Iris pigment epithelial cell (primary cell): Measurements from ENCODE around the gene DLG4.
A peak's percentile ranks its signal among the peaks of the same experiment; 100 is the strongest.
"Not testable (repeated sequence)": the region's sequence is repeated elsewhere in the genome, so short reads cannot be mapped to it uniquely, and the experiment has no call there.

Experiments
- DNase-seq: peaks from one replicate; pipeline ENCODE4 v3.0.0-alpha.2; 2011; ENCODE audit warnings: low read depth

DLG4 gene

DNA sequence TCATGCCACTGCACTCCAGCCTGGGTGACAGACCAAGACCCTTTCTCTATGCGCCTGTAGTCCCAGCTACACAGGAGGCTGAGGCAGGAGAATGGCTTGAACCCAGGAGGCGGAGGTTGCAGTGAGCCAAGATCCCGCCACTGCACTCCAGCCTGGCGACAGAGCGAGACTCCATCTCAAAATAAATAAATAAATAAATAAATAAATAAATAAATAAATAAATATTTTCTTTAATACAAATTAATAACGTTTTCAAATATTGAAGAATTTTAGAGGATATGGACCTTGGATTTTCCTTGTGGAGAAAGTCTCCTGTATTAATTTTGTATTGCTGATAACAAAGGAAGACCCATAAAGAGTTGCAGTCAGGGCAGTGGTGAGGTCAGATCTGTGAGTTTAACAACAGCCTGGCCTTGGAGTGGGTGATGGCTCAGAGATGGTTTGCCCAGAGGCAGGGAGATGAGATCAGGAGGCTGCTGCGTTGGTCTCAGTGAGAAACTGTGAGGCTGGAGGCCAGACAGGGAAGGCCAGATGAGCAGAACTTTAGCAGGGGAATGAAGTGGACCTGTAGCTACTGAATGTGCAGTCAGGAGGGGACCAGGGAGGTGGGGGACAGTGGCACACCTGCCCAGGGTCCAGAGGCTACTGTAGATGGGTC, 36.1 kb downstream of the DLG4 start:
- no peak for DNase-seq

DNA sequence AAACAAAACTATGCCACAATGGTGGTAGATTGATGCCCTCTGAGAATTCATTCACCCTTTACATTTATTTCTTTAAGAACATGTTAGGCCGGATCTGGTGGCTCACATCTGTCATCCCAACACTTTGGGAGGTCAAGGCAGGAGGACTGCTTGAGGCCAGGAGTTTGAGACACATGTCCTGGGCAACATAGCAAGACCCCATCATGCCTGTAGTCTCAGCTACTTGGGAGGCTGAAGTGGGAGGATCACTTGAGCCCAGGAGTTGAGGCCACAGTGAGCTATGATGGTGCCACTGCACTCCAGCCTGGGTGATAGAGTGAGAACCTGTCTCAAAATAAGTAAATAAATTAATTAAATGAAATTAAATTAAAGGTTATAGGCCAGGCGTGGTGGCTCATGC, 37.5 kb downstream of the DLG4 start:
- DNase-seq: not testable (repeated sequence)

DNA sequence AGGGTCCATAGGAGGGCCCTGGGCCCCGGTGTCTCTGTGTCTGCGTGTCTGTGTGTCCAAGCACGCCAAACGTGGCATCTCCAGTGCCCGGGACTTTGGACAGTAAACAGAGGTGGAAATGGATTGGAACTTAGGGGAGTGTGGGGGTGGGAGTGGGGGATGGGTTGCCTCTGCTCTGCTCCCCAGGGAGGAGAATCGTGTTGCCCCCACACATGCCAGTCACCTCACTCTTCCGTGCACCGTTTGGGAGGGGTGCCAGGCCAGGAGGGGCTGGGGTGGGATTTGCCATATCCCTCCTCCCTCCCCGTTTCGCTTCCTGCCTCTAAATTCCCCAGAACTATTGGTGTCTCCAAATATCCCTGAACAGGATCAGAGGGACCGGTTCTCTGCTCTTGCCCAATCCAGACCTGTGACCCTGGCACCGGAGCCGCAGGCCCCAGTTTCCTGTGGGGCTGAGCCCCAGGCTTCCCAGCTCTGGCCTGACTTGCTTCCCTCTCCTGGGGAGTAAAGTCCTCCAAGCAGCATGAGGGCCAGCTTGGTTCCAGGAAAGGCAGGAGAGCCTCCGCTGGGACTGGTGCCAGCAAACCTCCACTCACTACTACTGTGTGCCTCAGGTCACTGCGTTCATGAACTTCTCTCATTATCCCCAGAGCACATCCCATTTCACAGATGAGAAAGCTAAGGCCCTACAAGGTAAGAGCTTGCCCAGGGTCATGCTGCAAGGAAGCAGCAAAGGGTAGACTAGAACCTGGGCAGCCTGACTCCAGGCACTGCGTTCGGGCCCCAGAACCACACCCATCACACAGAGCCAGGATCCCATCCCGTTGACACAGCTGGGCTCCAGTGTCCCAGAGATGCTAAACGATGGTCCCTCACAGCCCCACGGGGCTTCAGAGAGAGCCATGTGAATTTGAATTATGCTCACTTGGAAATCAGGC, 40.0 kb downstream of the DLG4 start, which contains the start of gene ASGR1:
Gene ASGR1 (minus strand): TSS at position 54 of the 938 bp plus-strand sequence. CDS start 807 bp downstream, outside the sequence.
- DNase-seq: no peak

DNA sequence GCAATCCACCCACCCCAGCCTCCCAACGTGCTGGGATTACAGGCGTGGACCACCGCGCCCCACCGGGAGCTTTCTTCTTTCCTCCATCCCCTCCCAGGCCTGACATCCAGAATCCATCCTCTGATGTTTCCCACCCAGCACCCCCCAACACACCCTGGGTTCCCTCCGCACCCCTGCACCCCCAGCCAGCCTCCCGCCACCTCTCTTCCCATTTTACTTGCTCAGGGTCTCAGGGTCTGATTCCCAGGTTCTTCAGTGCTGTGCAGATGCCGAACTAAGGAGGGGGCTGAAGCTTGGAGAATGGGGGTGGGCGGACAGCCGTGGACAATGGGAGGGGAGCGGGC, 40.7 kb downstream of the DLG4 start:
- no peak for DNase-seq

DNA sequence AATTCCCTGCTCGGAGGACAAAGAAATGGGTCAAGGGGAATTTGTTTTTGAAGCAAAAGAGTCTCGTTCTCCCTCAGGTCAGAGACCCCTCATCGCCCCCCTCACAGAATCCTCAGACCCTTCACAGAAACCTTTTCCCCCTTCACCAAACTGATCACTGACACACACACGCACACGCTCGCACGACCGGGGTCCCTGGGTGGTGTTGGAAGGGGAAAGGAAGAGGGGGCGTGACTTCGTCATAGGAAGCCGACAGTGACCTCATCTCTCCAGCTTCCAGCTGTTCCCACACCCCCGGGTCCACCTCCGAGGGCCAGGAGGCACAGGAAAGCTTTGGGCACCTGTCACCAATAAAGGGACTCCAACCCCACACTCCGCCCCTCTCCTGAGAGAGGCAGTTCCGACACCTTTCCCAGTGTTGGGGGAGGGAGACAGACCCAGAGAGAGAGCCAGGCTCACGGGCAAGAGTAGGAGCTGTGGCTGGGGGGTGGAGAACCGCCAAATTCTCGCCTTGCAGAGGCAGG, 41.6 kb downstream of the DLG4 start:
- DNase-seq: no peak

DNA sequence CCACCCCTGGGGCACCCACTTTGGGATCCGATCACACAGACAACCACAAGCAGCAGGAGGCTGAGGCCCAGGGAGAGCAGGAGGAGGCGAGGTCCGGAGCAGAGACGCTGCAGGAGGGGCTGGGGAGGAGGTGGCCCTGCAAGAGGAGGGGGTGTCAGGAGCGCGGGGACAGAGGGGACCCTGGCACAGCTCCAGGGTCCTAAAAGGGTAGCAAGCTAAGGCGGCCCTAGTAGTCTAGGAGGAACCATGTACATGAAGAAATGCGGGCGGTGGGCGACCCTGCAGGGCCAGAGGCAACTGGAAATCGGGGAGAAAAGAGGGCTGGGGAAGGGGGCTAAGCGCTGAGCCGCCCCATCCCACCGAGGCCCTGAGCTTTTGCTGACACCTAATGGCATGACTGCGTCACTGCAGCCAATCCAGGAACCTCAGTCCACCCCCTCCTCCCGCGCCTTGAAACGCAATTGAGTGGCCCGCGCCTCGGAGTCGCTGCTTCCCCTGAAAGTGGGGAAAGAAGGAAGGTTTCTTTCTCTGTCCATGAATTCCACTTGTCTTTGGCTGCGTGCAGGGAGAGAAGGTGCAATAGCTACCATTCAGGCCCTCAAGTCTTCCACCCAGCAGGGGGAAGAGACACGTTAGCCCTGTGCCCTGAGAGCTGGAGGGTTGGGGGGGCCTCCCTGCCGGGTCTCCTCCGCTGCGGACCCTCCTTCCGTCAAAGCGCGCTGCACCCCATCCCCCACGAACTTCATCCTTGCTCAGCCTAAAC, 42.3 kb downstream of the DLG4 start:
- DNase-seq: peak; percentile 58

DNA sequence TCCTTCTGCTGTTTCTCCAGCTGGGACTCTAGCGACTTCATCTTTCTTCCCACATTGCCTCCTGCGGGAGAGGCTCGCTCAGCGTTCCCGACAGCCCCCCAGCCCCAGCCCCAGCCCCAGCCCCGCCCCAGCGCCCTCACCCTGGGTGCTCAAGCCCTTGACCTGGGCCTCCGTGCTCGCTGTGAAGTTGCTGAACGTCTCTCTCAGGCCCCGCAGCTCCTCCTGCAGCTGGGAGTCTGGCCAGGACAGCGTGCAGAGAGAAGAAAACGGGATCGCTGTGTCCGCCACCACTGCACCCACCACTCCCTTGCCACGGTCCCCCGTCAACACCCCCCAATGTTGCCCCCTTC, 42.8 kb downstream of the DLG4 start:
- peak; percentile 29 for DNase-seq

DNA sequence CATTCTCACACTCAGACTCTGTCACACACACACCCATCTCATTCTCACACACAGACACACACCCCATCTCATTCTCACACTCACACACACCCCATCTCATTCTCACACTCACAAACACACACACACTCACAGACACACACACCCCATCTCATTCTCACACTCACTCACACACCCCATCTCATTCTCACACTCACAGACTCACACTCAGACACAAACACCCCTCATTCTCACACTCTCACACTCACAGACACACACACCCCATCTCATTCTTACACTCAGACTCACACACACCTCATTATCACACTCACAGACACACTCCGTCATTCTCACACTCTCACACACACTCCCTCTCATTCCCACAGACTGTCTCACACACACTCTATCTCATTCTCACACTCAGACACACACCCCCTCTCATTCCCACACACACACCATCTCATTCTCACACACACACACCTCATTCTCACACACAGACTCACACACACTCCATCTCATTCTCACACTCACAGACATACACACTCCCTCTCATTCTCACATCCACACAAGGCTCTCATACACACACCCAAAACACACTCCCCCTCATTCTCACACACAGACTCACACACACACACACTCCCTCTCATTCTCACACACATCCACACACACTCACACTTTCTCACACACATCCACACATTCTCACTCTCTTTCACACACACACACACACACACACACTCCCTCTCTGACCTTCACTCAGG, 43.4 kb downstream of the DLG4 start:
- DNase-seq: no peak

DNA sequence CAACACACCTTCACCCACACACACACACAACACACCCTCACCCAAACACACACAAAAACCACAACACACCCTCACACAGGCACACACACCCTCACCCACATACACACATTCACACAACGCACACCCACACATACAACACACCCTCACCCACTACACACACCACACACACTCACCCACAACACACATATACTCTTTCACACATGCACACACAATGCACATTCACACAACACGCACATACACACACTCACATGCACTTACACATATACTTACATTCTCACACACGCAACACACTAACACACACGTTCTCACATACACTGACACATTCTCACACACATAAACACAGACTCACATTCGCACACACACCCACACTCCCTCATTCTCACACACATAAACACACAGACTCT, 44.3 kb downstream of the DLG4 start:
- DNase-seq: no peak

DNA sequence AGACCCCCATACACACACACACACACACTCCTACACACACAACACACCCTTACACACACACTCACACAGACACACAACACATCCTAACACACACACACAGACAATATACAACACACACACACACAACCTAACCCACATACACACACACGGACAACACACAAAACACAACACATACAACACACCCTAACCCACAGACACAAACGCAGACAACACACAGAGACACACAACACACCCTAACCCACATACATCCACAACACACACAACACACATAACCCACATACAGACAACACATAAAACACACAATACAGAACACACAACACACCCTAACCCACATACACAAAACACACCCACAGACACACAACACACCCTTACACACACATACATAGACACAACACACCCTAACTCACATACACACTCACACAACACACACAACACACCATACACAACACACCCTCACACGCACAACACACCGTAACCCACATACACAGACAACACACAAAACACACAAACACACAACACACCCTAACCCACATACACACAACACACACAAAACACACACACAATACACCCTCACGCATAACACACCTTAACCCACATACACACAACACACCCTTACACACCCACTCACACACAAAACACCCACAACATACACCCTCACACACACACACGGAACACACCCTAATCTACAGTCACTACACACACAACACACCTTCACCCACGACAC, 44.9 kb downstream of the DLG4 start:
- DNase-seq: no peak

DNA sequence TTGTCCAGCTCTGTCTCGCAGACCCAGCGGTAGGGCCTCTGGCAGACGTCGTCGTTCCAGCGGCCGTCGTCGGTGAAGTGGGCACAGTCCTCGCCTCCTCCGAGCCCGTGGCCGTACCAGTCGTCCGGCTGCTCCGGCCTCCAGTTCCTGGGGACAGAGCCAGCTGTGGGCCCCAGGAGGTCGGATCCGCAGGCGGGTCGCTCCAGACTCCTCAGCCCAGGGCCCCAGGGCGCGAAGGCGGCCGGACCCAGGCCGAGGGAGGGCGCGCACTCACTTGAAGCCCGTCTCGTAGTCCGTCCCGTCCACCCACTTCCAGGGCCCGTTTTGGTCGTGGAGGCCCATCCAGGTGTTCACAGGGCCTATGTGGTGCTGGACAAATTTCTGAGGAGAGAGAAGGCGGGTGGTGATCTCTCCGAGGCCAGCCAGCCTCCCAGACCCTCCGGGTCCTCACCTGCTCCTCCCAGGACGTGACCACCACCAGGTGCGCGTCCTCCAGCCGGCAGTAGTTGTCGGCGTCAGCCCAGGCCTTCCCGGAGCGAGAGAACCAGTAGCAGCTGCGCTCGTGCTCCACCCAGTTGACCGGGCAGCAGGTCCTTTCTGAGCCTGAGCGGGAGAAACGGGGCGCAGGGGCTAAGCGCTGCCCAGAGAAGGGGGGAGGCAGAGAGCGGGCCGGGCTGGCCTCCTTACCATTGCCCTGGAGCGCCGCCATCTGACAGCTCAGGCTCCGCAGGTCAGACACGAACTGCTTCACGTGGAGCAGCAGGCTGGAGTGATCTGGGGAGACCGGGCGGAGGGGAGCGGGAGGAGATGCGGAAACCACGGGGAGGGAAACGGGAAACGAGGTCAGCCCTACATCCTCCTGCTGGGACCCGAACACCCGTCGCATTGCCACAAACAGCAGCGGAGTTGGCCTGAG, 45.7 kb downstream of the DLG4 start:
- DNase-seq: peak; percentile 44

DNA sequence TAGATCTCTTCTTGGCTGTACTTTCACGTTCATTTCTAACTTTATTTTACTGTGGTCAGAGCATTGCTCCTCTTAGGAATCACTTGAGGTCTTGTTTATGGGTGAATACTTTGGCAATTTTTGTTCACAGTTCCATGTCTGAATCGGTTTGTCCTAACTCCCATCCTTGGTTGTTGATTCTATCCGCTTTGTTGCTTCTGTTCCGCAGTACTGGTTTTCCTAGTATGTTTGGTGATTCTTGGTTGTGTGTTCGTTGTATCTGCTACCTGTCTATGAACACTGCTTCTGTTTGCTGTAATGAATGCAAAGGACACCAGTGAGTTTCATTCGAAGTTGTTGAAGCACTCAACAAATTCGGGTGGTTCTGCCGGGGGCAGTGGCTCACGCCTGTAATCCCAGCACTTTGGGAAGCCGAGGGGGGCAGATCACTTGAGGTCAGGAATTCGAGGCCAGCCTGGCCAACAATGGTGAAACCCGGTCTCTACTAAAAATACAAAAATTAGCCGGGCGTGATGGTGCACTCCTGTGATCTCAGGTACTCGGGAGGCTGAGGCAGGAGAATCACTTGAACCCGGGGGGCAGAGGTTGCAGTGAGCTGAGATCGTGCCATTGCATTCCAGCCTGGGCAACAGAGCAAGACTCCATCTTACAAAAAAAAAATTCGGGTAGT, 47.0 kb downstream of the DLG4 start:
- not testable (repeated sequence) for DNase-seq

DNA sequence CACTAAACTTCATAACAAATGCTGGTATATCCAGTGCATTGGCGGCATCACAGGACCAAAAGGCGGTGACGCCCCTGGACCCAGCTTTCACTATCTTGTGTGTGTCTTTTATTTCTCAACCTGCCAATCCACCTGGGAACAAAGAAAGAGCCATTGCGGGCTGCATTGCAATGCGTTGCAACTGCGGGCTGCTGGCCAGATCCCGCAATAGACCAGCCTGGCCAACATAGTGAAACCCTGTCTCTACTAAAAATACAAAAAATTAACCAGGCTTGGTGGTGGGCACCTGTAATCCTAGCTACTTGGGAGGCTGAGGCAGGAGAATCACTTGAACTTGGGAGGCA, 50.1 kb downstream of the DLG4 start:
- not testable (repeated sequence) for DNase-seq

DNA sequence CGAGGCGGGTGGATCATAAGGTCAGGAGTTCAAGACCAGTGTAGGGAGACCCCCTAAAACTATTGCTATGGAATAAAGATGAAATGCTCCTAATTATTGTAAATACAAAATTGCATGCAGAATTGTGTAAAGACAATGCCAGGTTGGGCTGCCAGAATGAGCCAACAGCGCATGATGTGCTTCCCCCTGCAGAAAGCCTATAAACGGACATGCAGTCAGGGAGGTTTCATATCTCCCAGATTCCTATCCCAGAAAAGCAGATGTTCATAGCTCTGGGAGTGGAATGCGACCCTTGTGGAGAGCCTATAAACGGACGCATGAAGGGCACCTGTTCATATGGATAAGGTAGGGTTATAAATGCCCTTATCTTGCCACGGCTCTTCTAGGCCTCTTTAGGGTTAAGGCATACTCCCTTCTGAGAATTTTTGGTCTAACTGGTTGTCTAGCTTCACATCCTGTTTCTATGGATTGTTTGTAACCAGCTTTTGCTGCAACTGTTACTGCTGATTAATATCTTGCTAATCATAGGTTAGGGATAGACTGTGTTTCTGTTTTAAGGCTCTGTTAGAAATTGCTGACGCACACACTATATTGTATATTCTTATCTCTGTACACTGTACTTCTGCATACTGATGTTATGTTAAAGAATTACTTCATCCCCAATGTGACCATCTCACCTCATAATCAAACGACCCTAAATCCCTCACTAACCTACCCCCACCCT, 50.6 kb downstream of the DLG4 start:
- DNase-seq: not testable (repeated sequence)

DNA sequence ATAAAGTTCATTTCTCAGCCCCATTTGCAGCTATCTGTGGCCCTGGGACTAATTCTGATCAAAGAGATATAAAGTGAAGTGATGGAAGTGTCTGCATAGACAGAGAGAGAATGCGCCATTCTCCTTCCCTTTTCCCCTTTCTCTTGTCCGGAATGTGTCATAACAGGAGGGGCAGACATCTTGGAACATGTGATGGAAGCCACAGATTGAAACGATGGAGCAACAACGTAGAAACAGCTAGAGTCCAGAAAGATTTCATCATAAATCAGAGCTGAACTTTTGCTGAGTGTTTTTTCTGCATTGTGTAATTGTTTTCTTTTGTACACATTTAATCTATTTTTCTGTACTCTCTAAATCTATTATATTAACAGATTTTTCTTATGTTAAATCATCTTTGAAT, 51.8 kb downstream of the DLG4 start:
- peak; percentile 69 for DNase-seq

DNA sequence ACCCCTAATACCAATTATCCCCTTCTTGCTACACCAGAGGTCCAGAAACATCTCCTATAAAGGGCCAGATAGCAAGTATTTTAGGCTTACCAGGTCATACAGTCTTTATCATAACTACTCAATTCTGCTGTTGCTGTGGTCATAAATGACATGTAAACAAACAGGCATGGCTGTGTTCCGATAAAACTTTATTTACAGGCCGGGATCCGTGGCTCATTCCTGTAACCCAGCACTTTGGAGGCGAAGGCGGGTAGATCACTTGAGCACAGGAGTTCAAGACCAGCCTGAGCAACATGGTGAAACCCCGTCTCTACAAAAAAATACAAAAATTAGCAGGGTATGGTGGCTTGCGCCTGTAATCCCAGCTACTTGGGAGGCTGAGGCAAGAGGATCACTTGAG, 52.8 kb downstream of the DLG4 start:
- no peak for DNase-seq

DNA sequence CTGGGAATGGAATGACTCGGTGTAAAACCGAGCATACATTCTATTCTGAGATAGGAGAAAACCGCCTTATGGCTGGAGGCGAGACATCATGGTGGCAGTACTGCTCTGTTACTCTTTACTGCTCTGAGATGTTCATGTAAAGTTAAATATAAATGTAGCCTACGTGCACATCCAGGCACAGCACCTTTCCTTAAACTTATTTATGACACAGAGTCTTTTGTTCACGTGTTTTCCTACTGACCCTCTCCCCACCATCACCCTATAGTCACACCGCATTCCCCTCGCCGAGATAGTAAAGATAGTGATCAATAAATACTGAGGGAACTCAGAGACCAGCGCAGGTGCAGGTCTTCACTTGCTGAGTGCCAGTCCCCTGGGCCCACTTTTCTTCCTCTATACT, 60.1 kb downstream of the DLG4 start:
- DNase-seq: not testable (repeated sequence)

DNA sequence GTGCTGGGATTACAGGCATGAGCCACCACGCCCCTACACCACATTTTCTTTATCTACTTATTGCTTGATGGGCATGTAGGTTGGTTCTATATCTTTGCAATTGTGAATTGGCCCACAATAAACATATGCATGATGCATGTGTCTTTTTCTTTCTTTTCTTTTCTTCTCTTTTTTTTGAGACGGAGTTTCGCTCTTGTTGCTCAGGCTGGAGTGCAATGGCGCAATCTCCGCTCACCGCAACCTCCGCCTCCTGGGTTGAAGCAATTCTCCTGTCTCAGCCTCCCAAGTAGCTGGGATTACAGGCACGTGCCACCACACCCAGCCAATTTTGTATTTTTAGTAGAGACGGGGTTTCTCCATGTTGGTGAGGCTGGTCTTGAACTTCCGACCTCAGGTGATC, 61.2 kb downstream of the DLG4 start:
- not testable (repeated sequence) for DNase-seq
